T-helper 1 cell (primary cell): Measurements from ENCODE around the gene UCN3.
"Not testable (repeated sequence)": the region's sequence is repeated elsewhere in the genome, so short reads cannot be mapped to it uniquely, and the experiment has no call there.

Experiments used
- DNase-seq, 5 donors: peaks; one replicate each; pipeline ENCODE4 v3.0.0-alpha.2; 2012 to 2020

Gene UCN3

DNA sequence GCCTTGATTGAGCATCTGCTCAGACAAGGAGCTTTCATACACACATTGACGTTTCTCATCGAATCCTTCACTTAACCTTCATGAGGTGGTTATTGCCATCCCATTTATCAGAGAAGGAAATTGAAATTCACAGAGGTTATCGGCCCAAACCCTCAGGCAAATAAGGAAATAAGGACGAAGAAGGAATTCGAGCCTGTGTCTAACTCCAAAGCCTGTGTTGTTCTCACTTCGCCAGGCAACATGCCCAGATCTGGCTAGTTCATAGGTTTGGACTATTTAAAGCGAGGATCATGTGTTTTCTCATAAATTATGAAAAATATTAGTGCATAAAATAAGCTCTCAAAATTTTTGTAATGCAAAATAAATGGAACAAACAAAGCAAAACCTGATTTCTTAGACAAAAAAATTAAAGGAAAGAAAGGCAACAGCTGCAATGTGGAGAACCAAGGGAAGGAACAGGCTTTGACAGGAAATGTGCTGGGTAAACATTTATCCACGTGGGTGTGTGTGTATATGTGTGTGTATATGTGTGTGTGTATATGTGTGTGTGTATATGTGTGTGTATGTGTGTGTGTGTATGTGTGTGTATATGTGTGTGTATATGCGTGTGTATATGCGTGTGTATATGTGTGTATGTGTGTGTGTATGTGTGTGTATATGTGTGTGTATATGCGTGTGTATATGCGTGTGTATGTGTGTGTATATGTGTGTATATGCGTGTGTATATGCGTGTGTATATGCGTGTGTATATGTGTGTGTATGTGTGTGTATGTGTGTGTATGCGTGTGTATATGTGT, 4.8 kb downstream of the UCN3 start:
- DNase-seq, result no peak

DNA sequence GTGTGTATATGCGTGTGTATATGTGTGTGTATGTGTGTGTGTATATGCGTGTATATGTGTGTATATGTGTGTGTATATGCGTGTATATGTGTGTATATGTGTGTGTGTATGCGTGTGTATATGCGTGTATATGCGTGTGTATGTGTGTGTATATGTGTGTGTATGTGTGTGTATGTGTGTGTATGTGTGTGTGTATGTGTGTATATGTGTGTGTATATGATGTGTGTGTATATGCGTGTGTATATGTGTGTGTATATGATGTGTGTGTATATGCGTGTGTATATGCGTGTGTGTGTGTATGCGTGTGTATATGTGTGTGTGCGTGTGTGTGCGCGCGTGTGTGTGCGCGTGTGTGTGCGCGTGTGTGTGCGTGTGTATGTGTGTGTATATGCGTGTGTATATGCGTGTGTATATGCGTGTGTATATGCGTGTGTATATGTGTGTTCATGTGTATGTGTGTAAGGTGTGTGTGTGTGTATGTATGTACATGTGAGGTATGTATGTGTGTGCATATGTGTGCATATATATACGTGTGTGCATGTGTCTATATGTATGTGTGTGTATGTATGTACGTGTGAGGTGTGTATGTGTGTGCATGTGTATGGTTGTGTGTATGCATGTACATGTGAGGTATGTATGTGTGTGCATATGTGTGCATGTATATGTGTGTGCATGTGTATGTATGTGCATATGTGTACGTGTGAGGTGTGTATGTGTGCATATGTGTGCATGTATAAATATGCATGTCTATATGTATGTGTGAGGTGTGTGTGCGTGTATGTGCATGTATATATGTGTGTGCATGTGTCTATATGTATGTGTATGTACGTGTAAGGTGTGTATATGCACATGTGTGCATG, 6.0 kb downstream of the UCN3 start:
- no peak for DNase-seq

DNA sequence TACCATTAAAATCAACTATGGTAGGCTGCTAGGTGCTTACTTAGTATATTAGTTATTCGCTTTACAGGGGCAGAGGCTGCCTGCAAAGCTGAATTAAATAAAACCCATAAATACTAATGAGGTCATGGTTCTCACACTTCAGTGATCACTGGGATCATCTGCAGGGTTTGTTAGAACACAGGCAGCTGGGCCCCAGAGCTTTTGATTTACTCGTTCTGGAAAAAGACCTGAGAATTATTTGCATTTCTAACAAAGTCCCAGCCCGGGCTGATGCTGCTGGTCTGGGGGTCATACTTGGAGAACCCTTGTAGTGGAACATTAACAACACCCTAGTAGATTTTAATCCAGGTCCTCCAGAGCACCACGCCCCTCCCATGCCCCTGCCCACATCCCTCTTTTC, 8.5 kb downstream of the UCN3 start:
- no peak for DNase-seq

DNA sequence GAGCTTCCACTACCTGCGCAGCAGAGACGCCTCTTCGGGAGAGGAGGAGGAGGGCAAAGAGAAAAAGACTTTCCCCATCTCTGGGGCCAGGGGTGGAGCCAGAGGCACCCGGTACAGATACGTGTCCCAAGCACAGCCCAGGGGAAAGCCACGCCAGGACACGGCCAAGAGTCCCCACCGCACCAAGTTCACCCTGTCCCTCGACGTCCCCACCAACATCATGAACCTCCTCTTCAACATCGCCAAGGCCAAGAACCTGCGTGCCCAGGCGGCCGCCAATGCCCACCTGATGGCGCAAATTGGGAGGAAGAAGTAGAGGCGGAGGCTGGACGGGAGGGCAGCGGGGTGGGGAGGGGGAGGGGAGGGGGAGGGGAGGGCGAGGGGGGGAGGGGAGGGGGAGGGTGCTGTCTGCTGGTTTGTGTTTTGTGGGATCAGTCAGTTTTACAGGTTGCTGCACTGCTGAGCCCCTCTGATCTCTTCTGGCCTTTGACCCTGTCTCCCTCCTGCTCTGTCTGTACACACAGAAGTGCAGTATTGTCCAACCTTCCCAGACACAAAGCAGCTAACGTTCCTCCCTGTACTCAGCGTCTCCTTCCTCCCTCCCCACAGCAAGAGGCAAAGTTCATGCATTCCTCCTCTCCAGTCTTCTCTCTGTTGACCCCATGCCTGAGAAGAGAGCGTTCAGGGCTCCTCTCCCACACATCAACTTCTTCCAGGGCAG, 9.3 kb downstream of the UCN3 start:
- DNase-seq, result no peak

DNA sequence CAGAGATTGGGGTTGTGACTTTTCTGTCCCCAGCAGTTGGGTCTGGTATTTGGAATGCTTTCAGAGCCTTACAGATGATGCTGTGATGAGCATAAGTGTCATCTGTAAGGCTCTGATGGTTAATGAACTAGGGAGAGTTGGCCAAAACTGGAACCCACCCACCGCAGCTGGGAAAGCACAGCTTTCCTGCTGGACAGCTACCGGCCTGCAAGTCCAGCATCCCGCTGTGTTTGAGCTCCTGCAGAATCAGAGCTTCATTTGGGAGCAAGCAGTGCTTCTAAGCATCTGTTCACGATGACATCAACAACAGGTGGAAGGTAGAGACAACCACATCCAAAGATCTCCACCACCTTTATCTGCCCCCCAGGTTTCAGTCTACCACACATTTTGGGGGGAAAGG, 11.7 kb downstream of the UCN3 start:
- DNase-seq, result no peak

DNA sequence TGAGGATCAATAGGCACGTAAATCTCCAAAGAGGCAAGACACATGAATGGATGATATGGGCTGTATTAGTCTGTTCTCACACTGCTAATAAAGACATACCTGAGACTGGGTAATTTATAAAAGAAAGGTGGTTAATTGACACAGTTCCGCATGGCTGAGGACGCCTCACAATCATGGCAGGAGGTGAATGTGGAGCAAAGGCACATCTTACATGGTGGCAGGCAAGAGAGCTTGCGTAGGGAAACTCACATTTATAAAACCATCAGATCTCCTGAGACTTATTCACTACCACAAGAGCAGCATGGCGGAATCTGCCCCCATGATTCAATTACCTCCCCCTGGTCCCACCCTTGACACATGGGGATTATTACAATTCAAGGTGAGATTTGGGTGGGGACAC, 14.4 kb downstream of the UCN3 start:
- not testable (repeated sequence) for DNase-seq

DNA sequence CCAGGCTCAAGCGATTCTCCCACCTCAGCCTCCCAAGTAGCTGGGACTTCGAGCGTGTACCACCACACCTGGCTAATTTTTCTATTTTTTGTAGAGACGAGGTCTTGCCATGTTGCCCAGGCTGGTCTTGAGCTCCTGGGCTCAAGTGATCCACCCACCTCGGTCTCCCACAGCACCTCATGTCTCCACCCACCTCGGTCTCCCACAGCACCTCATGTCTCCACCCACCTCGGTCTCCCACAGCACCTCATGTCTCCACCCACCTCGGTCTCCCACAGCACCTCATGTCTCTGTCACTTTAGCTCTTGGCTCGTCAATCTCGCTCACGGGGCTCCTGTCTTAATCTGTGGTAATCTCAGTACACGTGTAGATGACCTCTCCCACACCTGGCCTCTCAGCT, 15.6 kb downstream of the UCN3 start:
- DNase-seq, result not testable (repeated sequence)

DNA sequence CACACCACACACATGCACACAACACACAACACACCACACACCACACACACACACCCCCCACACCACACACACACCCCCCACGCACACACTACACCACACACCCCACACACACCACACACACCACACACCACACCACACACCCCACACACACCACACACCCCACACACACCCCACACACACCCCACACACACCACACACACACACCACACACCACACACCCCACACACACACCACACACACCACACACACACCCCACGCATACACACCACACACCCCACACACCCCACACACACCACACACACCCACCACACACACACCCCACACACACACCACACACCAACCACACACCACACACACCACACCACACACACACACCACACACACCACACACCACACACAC, 16.4 kb downstream of the UCN3 start:
- no peak for DNase-seq

DNA sequence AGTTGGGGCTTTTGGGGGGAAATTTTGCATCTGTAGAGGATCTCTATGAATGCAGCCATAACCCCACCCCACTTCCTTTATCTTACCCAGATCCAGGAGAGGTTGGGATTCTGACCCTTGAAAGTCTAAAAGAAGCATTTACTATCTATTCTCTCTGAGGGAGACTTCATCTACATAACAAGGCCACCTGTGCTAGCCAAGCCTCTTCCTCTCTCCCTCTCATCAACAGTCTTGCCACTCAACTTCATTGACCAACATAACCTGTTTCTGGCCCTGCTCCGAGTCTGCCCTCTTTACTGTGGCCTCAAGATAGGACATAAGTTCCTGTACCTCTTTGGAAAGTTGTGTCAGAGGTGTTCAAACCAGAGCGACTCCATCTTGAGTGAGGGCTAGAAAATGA, 20.5 kb downstream of the UCN3 start:
- DNase-seq, result no peak

DNA sequence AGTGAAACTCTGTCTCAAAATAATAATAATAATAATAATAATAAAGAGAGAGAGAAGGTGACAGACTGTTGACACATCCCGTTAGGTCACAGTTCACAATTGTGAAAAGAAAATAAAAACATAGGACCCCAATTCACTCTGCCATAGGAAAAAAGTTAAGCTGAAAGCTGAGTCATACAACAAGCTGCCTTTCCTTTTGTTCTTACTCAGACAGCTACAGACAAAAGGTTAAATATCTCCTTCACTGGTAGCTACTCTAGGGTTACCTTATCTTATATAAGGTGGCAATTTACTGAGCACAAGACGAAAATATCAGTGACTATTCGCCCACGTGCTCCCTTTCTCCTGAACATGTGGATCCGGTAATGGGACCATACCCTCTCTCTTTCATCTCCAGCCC, 22.4 kb downstream of the UCN3 start:
- peak in 1 of 5 donors; percentile 8 for DNase-seq

DNA sequence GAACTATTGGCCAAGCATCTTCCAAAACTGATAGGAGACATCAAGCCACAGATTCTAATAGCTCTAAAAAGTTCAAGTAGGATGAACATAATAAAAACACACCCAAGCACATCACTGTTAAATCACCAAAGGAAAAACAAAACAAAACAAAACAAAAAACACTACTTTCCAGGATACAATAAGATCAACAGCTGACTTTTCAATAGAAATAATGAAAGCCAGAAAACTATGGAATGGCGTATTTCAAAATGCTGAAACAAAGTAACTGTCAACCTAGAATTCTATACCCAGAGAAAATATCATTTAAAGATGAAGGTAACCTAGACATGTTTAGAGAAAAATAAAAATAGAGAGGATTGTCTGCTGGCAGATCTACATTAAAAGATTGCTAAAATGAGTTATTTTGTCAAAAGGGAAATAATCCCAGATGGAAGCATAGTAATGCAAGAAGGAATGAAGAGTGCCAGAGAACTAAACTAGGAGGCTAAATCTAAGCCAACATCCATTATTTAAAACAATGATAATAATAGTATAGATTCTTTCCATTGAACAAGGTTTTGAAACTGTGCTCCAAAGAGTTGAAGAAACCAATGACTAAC, 25.9 kb downstream of the UCN3 start:
- DNase-seq, result no peak

DNA sequence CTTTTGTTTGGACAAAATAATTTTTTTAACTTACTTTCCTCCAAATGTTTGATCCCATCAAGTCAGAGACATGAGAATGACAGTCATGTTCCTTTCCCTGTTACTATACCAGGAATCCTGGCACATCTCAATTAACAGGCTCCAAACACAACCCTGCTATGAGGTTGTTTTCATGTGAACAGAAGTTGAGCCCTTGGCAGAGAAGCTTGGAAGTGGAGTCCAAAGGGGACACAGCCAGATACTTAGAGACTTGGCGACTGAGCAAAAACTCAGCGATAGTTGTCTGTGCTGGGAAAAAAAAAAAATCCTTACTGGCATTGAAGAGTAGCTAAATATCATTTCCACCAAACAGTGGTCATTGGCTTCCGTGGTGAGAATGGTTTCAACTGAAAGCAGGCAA, 27.0 kb downstream of the UCN3 start:
- DNase-seq, result no peak

DNA sequence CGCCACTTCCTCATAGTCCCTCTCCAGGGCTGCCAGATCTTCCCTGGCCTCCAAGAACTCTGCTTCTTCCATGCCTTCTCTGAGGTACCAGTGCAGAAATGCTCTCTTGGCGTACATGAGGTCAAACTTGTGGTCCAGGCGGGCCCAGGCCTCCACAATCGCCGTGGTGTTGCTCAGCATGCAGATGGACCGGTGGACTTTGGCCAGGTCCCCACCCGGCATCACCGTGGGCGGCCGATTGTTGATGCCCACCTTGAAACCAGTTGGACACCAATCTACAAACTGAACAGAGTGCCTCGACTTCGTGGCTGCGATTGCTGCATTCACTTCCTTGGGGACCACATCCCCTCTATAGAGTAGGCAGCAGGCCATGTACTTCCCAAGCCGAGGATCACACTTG, 28.8 kb downstream of the UCN3 start:
- no peak for DNase-seq

DNA sequence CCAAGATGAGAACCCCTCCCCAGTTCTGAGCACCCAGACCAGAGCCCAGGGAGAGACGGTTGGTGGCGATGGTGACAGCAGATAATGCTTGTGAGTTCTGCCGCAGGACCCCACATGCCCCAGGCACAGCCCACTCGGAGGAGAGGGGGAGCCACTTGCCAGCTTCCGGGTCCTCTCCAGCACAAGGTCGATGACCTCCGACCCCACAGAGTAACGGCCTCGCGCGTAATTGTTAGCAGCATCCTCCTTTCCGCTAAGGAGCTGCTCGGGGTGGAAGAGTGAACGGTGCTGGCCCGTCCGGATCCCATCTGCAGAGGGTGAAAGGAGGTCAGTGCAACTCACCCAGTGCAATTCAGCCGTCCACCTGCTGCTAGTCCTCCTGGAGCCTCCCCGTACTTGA, 30.4 kb downstream of the UCN3 start:
- no peak for DNase-seq

DNA sequence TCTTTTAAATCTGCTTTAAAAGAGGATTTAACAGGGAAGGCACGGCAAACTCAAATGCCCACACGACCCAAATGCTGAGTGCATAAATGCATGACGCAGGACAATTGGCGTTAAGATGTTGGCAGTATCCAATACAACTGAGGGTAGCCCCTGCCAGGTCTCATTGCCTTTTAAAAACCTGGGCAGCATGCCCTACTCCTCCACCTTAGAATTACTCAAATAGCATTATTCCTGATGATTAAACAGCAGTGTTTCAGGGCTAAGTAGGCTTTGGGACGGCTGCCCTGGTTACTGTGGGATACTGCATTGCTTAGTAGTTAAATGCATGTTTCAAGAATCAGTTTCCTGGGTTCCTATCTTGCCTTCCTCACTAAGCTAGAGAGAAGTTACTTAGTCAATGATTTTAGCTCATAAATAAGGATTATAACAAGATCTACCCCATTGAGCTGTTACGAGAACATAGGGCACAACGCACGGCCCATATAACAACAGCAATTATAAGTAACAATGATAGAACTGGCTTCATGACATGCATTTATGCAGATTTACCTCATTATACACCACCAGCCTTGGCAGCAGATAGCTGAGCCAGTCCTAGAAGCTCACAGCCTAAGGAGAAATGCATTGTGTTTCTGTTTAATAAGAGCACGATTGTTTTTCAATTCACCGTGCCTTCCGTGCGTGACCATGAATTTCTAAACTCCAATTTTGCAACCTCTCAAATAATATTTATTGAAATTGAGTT, 32.0 kb downstream of the UCN3 start:
- no peak for DNase-seq

DNA sequence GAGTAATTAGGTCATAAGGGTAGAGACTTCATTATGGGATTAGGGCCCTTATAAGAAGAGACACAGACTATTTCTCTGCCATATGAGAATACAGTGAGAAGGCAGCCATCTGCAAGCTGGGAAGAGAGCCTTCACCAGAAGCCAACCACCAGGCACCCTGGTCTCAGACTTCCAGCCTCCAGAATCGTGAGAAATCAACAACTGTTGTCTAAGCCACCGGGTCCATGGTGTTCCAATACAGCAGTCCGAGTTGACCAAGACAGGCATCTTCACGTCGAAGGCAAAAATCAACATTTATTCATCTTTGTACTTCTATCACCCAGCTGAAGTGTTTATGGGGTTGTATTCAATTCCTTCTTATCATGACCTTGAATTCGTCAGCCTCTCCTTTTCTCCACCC, 34.6 kb downstream of the UCN3 start:
- DNase-seq, result no peak

DNA sequence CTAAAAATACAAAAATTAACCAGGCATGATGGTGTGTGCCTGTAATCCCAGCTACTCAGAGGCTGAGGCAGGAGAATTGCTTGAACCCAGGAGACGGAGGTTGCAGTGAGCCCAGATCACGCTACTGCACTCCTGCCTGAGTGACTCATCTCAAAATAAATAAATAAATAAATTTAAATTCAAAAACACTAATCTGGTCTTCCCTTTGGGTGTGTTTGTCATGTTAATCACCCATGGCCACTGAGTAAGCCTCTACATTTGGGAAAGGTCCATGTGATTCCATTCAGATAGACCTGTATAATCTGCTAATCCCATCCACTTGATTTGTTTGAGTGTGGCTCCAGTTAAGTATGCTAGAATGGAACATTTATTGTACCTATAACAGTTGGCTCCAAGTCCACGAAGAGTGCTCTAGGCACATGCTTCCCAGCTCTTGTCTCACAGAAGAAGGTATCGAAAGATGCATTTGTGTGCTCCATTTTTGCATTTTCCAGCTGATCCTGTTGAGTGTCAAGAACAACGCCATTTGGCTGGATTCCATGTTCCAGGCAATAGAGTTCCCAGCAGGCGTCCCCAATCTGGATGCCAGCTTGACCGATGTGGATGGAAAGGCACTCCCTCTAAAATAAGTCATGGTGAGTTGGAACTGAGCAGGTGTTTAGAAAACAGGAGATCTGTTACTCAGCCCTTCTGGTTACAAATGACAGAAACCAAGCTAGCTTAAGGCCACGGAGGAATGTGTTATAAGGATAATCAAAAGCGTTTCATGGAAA, 35.9 kb downstream of the UCN3 start:
- DNase-seq, result no peak

DNA sequence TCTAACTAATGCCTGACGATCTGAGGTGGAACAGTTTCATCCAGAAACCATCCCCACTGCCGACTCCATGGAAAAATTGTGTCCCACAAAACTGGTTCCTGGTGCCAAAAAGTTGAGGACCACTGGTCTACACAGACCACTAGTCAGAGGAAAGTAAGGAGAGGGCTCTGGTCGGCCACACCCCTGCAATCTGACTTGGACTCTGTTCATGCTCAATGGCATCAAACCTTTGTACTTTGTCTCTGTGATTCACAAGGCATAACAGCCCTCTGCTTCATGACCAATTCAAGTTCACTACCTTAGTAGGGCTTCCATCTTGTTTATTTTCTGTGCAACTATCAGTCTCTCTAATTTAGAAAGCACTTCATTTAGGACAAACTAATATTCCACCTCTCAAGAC, 38.0 kb downstream of the UCN3 start:
- DNase-seq, result no peak

DNA sequence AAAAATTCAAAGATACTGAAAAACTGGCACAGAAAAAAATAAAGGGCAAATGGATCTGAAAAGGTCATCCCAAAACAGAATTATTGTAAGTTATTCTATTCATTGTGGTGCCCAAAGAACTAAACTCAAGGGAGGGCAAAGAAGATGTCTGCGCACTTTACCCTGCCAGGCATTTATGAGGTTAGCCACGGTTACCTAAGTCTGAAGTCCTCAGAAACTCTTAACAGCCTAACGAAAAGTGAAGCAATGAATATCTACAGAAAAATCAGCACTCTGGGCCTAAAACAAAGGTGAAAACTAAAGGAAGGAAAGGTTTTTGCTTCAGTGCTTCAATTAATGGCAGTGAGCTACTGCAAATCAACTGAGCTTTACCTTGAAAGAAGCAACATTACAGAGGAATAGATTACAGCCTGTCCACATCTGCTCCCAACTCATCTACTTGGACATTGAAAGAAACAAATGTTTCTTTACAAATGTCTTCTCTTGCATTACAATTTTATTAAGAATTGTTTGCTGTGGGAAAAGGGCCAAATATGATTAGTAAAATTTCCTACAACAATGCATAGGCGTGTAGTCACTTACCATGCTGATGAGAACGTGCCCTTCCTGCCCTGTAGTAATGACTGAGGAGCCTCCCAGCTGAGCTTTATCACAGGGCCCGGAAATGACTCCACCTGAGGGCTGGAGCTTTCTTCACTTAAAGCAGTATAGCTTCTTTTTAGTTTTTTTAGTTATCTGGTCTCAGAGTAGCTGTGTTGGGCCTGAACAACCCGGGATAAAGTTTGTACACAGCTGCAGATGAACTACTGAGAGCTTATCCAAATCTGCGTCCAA, 39.7 kb downstream of the UCN3 start, which contains the start of gene TUBAL3:
Gene TUBAL3, minus strand, starts transcription at position 621 of the 834 bp plus-strand sequence. Its CDS starts 36 bp downstream, at position 585.
- no peak for DNase-seq

DNA sequence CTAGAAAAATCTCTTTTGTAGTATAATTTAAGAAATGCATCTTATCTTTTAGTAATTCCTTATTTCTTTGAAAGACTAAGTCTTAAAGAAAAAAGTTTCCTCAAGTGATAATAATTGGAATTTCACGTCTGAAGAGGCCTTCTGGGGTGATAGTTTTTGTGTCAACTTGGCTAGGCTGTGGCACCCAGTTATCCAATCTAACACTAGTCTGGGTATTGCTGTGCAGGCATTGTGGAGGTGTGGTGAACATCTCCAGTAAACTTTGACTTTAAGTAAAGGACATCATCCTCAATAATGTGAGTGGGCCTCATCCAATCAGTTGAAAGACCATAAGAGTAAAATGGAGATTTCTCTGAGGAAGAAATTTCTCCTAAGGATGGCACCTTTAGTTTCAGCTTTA, 42.2 kb downstream of the UCN3 start:
- DNase-seq, result no peak
